Kidney epithelial cell (primary cell): ENCODE measurements around the gene KRT9. TPM values are rescaled to one million over a fixed set of nuclear protein-coding genes. Genes with fewer than 3 reads are reported as not detected.
"Not testable (repeated sequence)": the region's sequence is repeated elsewhere in the genome, so short reads cannot be mapped to it uniquely, and the experiment has no call there.

Experiments used
- DNase-seq: peaks from one replicate; pipeline ENCODE4 v3.0.0-alpha.2; 2010; ENCODE audit warnings: low read depth
- H3K27me3 ChIP-seq: 2 replicates; pipeline ENCODE4 v1.6.0; 2011; ENCODE audit warnings: low read length; ENCODE audit not compliant: control insufficient read depth, insufficient read depth
- H3K36me3 ChIP-seq: 2 replicates; pipeline ENCODE4 v1.5.1; 2011; ENCODE audit warnings: low read length; ENCODE audit not compliant: control insufficient read depth, insufficient read depth
- H3K4me3 ChIP-seq: 2 replicates; pipeline ENCODE4 v1.5.1; 2011; ENCODE audit warnings: low read depth, mild to moderate bottlenecking, control low read depth, low read length
- CTCF ChIP-seq: IDR thresholded peaks from 2 replicates; pipeline ENCODE4 v1.5.1; 2011; ENCODE audit warnings: mild to moderate bottlenecking, moderate library complexity, low read length, control low read depth, inconsistent platforms; ENCODE audit not compliant: insufficient read depth, poor library complexity, severe bottlenecking
- total RNA-seq: library from RNA; depleted of rRNA; stranded (reverse); fragments of >200 nt; gene quantifications from 2 replicates; pipeline ENCODE4 v1.2.3, GENCODE V29; 2015

KRT9 gene
- total RNA-seq, 1 donor from 2014 or later: not detected

GRCh38 chr17:41618341-41619035 lies 46.6 kb upstream of the KRT9 start:
- TF ChIP-seq CTCF: no peak
- Histone ChIP-seq H3K36me3 (no peaks in the 10 kb centered on the region), H3K27me3 (peaks cover 3% of the 10 kb centered on the region), H3K4me3 (no peak overlapping the region)
- no peak for DNase-seq

- Histone ChIP-seq H3K27me3 (peaks cover 3% of the 10 kb centered on the region), H3K4me3 (no peak overlapping the region), H3K36me3 (no peaks in the 10 kb centered on the region)
- no peak for DNase-seq
- TF ChIP-seq CTCF: no peak
Measured at GRCh38 chr17:41617698-41618097, 45.8 kb upstream of the KRT9 start.

GRCh38 chr17:41617136-41617535 lies 45.3 kb upstream of the KRT9 start:
- Histone ChIP-seq H3K4me3 (no peak overlapping the region), H3K36me3 (no peaks in the 10 kb centered on the region), H3K27me3 (peaks cover 3% of the 10 kb centered on the region)
- DNase-seq: no peak
- no peak for TF ChIP-seq CTCF

GRCh38 chr17:41616486-41616885 lies 44.6 kb upstream of the KRT9 start:
- not testable (repeated sequence) for H3K4me3 ChIP-seq, DNase-seq, H3K27me3 ChIP-seq, H3K36me3 ChIP-seq

GRCh38 chr17:41615454-41615853 lies 43.6 kb upstream of the KRT9 start:
- H3K27me3 ChIP-seq: peaks cover 3% of the 10 kb centered on the region
- DNase-seq: no peak
- TF ChIP-seq CTCF: no peak

GRCh38 chr17:41614767-41615166 lies 42.9 kb upstream of the KRT9 start:
- DNase-seq, H3K4me3 ChIP-seq, H3K36me3 ChIP-seq, H3K27me3 ChIP-seq: not testable (repeated sequence)

More at GRCh38 chr17:41615454-41615853, 43.6 kb upstream of the KRT9 start:
- Histone ChIP-seq H3K4me3 (no peak overlapping the region), H3K36me3 (no peaks in the 10 kb centered on the region)

GRCh38 chr17:41614098-41614497 lies 42.2 kb upstream of the KRT9 start:
- Histone ChIP-seq H3K36me3 (no peaks in the 10 kb centered on the region), H3K4me3 (no peak overlapping the region), H3K27me3 (peaks cover 4% of the 10 kb centered on the region)
- TF ChIP-seq CTCF: no peak
- no peak for DNase-seq
